ENCODE measurements around the gene UTS2B.

GRCh38 chr3:191340351-191340750, 10.0 kb upstream of the UTS2B start:
- TF ChIP-seq POLR2A (IDR thresholded peaks at IDR 0.05), result no peak
- TF ChIP-seq CTCF (IDR thresholded peaks at IDR 0.05), result no peak
